K562 (cell line): ENCODE measurements around the gene PYGM. TPM values are rescaled to one million over a fixed set of nuclear protein-coding genes. Genes with fewer than 3 reads are reported as not detected.

ENCODE experiments used
- BACH1 ChIP-seq: fragments of 200-800 bp; sonication (Bioruptor generic); IDR thresholded peaks from 2 replicates; pipeline ENCODE4 v1.6.1; 2016; ENCODE audit warnings: missing genetic modification characterization, missing compliant biosample characterization
- BRD4 ChIP-seq: fragments of 200-600 bp; sonication (generic); IDR thresholded peaks from 2 replicates; pipeline ENCODE4 v1.6.1; 2017; ENCODE audit warnings: inconsistent platforms
- EP400 ChIP-seq: fragments of 450-650 bp; IDR thresholded peaks from 2 replicates; pipeline ENCODE4 v1.6.1; 2017; ENCODE audit warnings: antibody characterized with exemption, mild to moderate bottlenecking, moderate library complexity
- FOSL1 ChIP-seq: fragments of 200-800 bp; sonication (Bioruptor generic); conservative IDR thresholded peaks from 2 replicates; pipeline ENCODE4 v1.6.1; 2016; ENCODE audit warnings: missing genetic modification characterization, missing compliant biosample characterization
- JUN ChIP-seq, 2 experiments: sonication (generic) in 1 of 2; formaldehyde crosslinking in 1 of 2; IDR thresholded peaks; 2 replicates each; pipeline versions ENCODE4 v1.6.1 to v1.8.0; 2012 to 2022; ENCODE audit warnings: borderline replicate concordance in 2 of 2, mild to moderate bottlenecking in 2 of 2, improper control_type of control experiment in 1 of 2, low read depth in 1 of 2, low read length in 1 of 2, missing genetic modification reagents in 1 of 2
- LEF1 ChIP-seq: fragments of 450-650 bp; IDR thresholded peaks from 2 replicates; pipeline ENCODE4 v1.6.1; 2016; ENCODE audit warnings: mild to moderate bottlenecking
- MCM5 ChIP-seq: fragments of 450-650 bp; IDR thresholded peaks from 2 replicates; pipeline ENCODE4 v1.6.1; 2016; ENCODE audit warnings: low read depth
- NBN ChIP-seq: fragments of 450-650 bp; IDR thresholded peaks from 2 replicates; pipeline ENCODE4 v1.6.1; 2016; ENCODE audit warnings: low read depth, mild to moderate bottlenecking
- POLR2AphosphoS5 ChIP-seq: IDR thresholded peaks from 2 replicates; pipeline ENCODE4 v1.6.1; 2011; ENCODE audit warnings: mild to moderate bottlenecking, low read depth, low read length, moderate library complexity; ENCODE audit not compliant: control insufficient read depth, insufficient read depth
- POLR3G ChIP-seq: IDR thresholded peaks from 2 replicates; pipeline ENCODE4 v1.6.1; 2011; ENCODE audit not compliant: insufficient read length, insufficient replicate concordance; ENCODE audit errors: extremely low read depth
- PURB ChIP-seq: sonication (generic); formaldehyde crosslinking; IDR thresholded peaks from 2 replicates; pipeline ENCODE4 v1.9.0; 2021; ENCODE audit warnings: low read depth, mild to moderate bottlenecking, missing genetic modification reagents
- RAD51 ChIP-seq: fragments of 450-650 bp; IDR thresholded peaks from 2 replicates; pipeline ENCODE4 v1.7.1; 2016; ENCODE audit warnings: low read depth, mild to moderate bottlenecking, borderline replicate concordance
- RBBP5 ChIP-seq: fragments of 200-600 bp; sonication (generic); IDR thresholded peaks from 2 replicates; pipeline ENCODE4 v1.6.1; 2012; ENCODE audit warnings: borderline replicate concordance, mild to moderate bottlenecking, low read length, control low read depth, inconsistent platforms; ENCODE audit not compliant: insufficient read depth, poor library complexity, severe bottlenecking
- SP1 ChIP-seq: sonication (generic); formaldehyde crosslinking; IDR thresholded peaks from 2 replicates; pipeline ENCODE4 v1.8.1; 2022; ENCODE audit warnings: mild to moderate bottlenecking, missing genetic modification reagents
- STAT5A ChIP-seq: IDR thresholded peaks from 2 replicates; pipeline ENCODE4 v1.6.1; 2012; ENCODE audit warnings: low read length, inconsistent platforms, borderline replicate concordance
- U2AF1 ChIP-seq: fragments of 200-400 bp; formaldehyde crosslinking; optimal IDR thresholded peaks from 2 replicates; pipeline ENCODE3; 2017; ENCODE audit warnings: mild to moderate bottlenecking, low read depth, low read length, moderate library complexity
- ZKSCAN8 ChIP-seq: fragments of 200-800 bp; sonication (Bioruptor generic); IDR thresholded peaks from 2 replicates; pipeline ENCODE4 v1.6.1; 2016; ENCODE audit warnings: missing genetic modification characterization, missing compliant biosample characterization
- ZNF253 ChIP-seq: fragments of 250-450 bp; sonication (Bioruptor Pico); conservative IDR thresholded peaks from 2 replicates; pipeline ENCODE4 v1.6.1; 2021; ENCODE audit warnings: mild to moderate bottlenecking
- polyA plus RNA-seq, 8 experiments: library from polyadenylated mRNA; depleted of rRNA in 4 of 8; stranded (reverse) in 5 of 8; unstranded in 3 of 8; fragments of >200 nt; fragmentation: Nextera tagmentation in 2 of 8; fragmentation: Illumina TruSeq in 1 of 8; extraction: Ambion mirVana in 2 of 8; extraction: Trizol in 1 of 8; gene quantifications; 2 replicates each; pipeline versions ENCODE4 v1.2.1 to v1.2.3, GENCODE V29; 2011 to 2014; ENCODE audit warnings: inconsistent platforms in 1 of 8, missing spikeins in 1 of 8
- total RNA-seq, 7 experiments: library from RNA; depleted of rRNA in 6 of 7; stranded (reverse); fragments of >200 nt in 6 of 7; fragmentation: Illumina TruSeq in 2 of 7; extraction: Trizol in 2 of 7; gene quantifications; 2 replicates each; pipeline versions ENCODE4 v1.2.1 to v1.2.3, GENCODE V29; 2011 to 2021; ENCODE audit warnings: low replicate concordance in 1 of 7
- TF ChIP-seq, protein P1 (sequence below), 2 experiments: fragments of 450-650 bp; IDR thresholded peaks; 2 replicates each; pipeline ENCODE4 v1.6.1; 2018; ENCODE audit warnings: mild to moderate bottlenecking in 2 of 2, low read depth in 1 of 2; ENCODE audit not compliant: partially characterized antibody in 2 of 2
- TF ChIP-seq, protein P2 (sequence below): fragments of 450-650 bp; IDR thresholded peaks from 2 replicates; pipeline ENCODE4 v1.6.1; 2016; ENCODE audit warnings: low read depth, mild to moderate bottlenecking, moderate library complexity
- TF ChIP-seq, protein P3 (sequence below): fragments of 250-450 bp; sonication (Bioruptor Pico); IDR thresholded peaks from 2 replicates; pipeline ENCODE4 v1.4.0; 2020; ENCODE audit warnings: mild to moderate bottlenecking, moderate library complexity

The PYGM gene
- total and polyA plus RNA-seq, 9 of the 15 experiments (the other 6 are each of a cell fraction or from before 2014, with no cell fraction given), result 0.07 to 1.5 (median 0.68) TPM

DNA sequence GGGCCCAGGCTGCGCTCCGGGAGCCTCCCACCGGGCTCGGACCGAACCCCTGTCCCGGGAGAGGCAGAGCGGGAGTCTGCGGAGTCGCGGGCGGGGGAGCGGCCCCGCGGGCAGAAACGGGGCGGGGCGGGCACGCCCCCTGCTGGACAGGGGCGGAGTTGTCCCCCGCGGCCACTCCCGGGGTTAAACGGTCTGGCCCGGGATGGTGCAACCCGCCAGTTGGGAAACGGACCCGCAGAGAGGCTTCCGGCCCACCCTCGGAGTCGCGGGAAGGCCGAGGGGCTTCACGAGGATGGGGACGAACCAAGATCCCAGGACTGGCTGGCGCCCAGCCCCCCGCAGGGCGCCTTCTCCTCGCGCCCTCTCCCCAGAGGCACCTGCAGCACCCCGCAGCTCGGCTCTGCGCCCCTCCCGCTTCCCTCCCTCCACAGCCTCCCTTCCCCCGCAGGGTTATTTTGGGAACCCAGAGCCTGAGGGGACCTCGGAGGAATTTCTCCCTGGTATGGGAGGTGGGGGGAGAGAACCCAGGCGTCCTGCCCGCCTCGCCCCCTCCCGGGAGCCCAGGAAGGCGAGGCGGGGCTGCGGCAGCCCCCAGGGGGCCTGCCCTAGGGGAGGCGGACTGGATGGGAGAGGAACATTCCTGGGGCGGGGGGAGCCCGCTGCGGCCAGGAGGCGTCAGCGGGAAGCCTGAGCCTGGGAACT, 16.7 kb downstream of the PYGM start (continued):
- TF ChIP-seq, protein P1, sequence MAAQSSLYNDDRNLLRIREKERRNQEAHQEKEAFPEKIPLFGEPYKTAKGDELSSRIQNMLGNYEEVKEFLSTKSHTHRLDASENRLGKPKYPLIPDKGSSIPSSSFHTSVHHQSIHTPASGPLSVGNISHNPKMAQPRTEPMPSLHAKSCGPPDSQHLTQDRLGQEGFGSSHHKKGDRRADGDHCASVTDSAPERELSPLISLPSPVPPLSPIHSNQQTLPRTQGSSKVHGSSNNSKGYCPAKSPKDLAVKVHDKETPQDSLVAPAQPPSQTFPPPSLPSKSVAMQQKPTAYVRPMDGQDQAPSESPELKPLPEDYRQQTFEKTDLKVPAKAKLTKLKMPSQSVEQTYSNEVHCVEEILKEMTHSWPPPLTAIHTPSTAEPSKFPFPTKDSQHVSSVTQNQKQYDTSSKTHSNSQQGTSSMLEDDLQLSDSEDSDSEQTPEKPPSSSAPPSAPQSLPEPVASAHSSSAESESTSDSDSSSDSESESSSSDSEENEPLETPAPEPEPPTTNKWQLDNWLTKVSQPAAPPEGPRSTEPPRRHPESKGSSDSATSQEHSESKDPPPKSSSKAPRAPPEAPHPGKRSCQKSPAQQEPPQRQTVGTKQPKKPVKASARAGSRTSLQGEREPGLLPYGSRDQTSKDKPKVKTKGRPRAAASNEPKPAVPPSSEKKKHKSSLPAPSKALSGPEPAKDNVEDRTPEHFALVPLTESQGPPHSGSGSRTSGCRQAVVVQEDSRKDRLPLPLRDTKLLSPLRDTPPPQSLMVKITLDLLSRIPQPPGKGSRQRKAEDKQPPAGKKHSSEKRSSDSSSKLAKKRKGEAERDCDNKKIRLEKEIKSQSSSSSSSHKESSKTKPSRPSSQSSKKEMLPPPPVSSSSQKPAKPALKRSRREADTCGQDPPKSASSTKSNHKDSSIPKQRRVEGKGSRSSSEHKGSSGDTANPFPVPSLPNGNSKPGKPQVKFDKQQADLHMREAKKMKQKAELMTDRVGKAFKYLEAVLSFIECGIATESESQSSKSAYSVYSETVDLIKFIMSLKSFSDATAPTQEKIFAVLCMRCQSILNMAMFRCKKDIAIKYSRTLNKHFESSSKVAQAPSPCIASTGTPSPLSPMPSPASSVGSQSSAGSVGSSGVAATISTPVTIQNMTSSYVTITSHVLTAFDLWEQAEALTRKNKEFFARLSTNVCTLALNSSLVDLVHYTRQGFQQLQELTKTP (IDR thresholded peaks at IDR 0.05; ENCODE audit: low read depth in 1 of 2, partially characterized antibody in 2 of 2), result no peak
- TF ChIP-seq U2AF1 (no peak), ZNF253 (no peak), RAD51 (no peak), PURB (no peak), RBBP5 (peak; percentile 27), POLR3G (no peak), EP400 (peak; percentile 51), SP1 (CRISPR knock-in tag) (peak; percentile 74), BACH1 (tag) (no peak), POLR2AphosphoS5 (no peak), FOSL1 (tag) (no peak), JUN (IDR thresholded peaks at IDR 0.05; ENCODE audit: borderline replicate concordance, low read depth, low read length) (no peak), JUN (CRISPR knock-in tag; IDR thresholded peaks at IDR 0.05; ENCODE audit: borderline replicate concordance) (no peak), STAT5A (no peak), LEF1 (no peak), NBN (0 out of 2 replicates have a peak, but pooled peaks have one; percentile 25), BRD4 (no peak), MCM5 (no peak), ZKSCAN8 (CRISPR knock-in tag) (no peak)
- TF ChIP-seq, protein P2, sequence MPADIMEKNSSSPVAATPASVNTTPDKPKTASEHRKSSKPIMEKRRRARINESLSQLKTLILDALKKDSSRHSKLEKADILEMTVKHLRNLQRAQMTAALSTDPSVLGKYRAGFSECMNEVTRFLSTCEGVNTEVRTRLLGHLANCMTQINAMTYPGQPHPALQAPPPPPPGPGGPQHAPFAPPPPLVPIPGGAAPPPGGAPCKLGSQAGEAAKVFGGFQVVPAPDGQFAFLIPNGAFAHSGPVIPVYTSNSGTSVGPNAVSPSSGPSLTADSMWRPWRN, result no peak
- TF ChIP-seq, protein P3, sequence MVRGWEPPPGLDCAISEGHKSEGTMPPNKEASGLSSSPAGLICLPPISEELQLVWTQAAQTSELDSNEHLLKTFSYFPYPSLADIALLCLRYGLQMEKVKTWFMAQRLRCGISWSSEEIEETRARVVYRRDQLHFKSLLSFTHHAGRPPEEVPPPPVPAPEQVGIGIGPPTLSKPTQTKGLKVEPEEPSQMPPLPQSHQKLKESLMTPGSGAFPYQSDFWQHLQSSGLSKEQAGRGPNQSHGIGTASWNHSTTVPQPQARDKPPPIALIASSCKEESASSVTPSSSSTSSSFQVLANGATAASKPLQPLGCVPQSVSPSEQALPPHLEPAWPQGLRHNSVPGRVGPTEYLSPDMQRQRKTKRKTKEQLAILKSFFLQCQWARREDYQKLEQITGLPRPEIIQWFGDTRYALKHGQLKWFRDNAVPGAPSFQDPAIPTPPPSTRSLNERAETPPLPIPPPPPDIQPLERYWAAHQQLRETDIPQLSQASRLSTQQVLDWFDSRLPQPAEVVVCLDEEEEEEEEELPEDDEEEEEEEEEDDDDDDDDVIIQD (CRISPR knock-in tag), result no peak
